ENCODE data around the gene SIRT5. TPM values are rescaled to one million over a fixed set of nuclear protein-coding genes. Genes with fewer than 3 reads are reported as not detected.
A peak's percentile ranks its signal among the peaks of the same experiment; 100 is the strongest.

The SIRT5 gene
- total and polyA plus RNA-seq, 2 experiments from 2014 or later: 9.8 to 13.1 TPM

DNA sequence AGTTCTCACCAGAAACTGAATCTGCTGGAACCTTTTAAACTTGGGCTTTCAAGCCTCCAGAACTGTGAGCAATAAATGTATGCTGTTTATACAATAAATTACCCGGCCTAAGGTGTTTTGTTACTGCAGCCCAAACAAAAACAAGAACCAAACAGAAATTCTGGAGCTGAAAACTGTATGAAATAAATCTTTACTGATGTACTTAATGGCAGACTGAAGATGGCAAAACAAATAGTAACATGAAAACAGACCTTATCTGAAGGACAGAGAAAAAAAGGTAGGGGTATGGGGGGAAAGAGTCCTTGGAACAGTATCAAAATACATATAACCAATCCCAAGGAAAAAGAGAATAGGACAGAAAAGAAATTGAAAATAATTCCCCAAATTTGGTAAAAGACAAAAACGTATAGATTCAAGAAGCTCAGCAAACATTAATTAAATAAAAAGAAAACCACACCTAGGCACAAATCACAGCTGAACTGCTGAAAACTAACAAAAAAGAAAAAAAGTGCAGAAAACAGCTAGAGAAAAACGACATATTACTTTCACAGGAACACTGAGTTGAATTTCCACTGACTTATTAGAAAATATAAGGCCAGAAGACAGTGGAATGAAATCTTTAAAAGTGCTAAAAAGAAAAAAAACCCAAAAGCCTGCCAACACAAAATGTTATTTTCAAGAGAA is 88.4 kb downstream of the SIRT5 start:
- no peak overlapping the region for H2AFZ ChIP-seq
- peaks cover 13% of the 10 kb centered on the region; the same call in 1 of the 2 replicates for H3K4me1 ChIP-seq (ENCODE audit: insufficient read depth)
- no peak overlapping the region for H3K4me3 ChIP-seq
- no peak for TF ChIP-seq EZH2phosphoT487 (IDR thresholded peaks at IDR 0.05; ENCODE audit: unreplicated experiment)
- TF ChIP-seq, protein P1, sequence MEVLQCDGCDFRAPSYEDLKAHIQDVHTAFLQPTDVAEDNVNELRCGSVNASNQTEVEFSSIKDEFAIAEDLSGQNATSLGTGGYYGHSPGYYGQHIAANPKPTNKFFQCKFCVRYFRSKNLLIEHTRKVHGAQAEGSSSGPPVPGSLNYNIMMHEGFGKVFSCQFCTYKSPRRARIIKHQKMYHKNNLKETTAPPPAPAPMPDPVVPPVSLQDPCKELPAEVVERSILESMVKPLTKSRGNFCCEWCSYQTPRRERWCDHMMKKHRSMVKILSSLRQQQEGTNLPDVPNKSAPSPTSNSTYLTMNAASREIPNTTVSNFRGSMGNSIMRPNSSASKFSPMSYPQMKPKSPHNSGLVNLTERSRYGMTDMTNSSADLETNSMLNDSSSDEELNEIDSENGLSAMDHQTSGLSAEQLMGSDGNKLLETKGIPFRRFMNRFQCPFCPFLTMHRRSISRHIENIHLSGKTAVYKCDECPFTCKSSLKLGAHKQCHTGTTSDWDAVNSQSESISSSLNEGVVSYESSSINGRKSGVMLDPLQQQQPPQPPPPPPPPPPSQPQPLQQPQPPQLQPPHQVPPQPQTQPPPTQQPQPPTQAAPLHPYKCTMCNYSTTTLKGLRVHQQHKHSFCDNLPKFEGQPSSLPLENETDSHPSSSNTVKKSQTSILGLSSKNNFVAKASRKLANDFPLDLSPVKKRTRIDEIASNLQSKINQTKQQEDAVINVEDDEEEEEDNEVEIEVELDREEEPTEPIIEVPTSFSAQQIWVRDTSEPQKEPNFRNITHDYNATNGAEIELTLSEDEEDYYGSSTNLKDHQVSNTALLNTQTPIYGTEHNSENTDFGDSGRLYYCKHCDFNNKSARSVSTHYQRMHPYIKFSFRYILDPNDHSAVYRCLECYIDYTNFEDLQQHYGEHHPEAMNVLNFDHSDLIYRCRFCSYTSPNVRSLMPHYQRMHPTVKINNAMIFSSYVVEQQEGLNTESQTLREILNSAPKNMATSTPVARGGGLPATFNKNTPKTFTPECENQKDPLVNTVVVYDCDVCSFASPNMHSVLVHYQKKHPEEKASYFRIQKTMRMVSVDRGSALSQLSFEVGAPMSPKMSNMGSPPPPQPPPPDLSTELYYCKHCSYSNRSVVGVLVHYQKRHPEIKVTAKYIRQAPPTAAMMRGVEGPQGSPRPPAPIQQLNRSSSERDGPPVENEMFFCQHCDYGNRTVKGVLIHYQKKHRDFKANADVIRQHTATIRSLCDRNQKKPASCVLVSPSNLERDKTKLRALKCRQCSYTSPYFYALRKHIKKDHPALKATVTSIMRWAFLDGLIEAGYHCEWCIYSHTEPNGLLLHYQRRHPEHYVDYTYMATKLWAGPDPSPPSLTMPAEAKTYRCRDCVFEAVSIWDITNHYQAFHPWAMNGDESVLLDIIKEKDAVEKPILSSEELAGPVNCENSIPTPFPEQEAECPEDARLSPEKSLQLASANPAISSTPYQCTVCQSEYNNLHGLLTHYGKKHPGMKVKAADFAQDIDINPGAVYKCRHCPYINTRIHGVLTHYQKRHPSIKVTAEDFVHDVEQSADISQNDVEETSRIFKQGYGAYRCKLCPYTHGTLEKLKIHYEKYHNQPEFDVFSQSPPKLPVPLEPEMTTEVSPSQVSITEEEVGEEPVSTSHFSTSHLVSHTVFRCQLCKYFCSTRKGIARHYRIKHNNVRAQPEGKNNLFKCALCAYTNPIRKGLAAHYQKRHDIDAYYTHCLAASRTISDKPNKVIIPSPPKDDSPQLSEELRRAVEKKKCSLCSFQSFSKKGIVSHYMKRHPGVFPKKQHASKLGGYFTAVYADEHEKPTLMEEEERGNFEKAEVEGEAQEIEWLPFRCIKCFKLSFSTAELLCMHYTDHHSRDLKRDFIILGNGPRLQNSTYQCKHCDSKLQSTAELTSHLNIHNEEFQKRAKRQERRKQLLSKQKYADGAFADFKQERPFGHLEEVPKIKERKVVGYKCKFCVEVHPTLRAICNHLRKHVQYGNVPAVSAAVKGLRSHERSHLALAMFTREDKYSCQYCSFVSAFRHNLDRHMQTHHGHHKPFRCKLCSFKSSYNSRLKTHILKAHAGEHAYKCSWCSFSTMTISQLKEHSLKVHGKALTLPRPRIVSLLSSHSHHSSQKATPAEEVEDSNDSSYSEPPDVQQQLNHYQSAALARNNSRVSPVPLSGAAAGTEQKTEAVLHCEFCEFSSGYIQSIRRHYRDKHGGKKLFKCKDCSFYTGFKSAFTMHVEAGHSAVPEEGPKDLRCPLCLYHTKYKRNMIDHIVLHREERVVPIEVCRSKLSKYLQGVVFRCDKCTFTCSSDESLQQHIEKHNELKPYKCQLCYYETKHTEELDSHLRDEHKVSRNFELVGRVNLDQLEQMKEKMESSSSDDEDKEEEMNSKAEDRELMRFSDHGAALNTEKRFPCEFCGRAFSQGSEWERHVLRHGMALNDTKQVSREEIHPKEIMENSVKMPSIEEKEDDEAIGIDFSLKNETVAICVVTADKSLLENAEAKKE (CRISPR knock-in tag; IDR thresholded peaks at IDR 0.05): no peak
- TF ChIP-seq, protein P2, sequence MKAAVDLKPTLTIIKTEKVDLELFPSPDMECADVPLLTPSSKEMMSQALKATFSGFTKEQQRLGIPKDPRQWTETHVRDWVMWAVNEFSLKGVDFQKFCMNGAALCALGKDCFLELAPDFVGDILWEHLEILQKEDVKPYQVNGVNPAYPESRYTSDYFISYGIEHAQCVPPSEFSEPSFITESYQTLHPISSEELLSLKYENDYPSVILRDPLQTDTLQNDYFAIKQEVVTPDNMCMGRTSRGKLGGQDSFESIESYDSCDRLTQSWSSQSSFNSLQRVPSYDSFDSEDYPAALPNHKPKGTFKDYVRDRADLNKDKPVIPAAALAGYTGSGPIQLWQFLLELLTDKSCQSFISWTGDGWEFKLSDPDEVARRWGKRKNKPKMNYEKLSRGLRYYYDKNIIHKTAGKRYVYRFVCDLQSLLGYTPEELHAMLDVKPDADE (IDR thresholded peaks at IDR 0.05): no peak
- TF ChIP-seq CREB1 (CRISPR knock-in tag; IDR thresholded peaks at IDR 0.05; ENCODE audit: low read depth): no peak
- TF ChIP-seq ZNF331 (CRISPR knock-in tag; IDR thresholded peaks at IDR 0.05; ENCODE audit: low read depth): no peak
- no peak for TF ChIP-seq ZNF114 (CRISPR knock-in tag; IDR thresholded peaks at IDR 0.05)
- TF ChIP-seq NANOG (IDR thresholded peaks at IDR 0.05; ENCODE audit: borderline replicate concordance): no peak
- TF ChIP-seq, protein P3, sequence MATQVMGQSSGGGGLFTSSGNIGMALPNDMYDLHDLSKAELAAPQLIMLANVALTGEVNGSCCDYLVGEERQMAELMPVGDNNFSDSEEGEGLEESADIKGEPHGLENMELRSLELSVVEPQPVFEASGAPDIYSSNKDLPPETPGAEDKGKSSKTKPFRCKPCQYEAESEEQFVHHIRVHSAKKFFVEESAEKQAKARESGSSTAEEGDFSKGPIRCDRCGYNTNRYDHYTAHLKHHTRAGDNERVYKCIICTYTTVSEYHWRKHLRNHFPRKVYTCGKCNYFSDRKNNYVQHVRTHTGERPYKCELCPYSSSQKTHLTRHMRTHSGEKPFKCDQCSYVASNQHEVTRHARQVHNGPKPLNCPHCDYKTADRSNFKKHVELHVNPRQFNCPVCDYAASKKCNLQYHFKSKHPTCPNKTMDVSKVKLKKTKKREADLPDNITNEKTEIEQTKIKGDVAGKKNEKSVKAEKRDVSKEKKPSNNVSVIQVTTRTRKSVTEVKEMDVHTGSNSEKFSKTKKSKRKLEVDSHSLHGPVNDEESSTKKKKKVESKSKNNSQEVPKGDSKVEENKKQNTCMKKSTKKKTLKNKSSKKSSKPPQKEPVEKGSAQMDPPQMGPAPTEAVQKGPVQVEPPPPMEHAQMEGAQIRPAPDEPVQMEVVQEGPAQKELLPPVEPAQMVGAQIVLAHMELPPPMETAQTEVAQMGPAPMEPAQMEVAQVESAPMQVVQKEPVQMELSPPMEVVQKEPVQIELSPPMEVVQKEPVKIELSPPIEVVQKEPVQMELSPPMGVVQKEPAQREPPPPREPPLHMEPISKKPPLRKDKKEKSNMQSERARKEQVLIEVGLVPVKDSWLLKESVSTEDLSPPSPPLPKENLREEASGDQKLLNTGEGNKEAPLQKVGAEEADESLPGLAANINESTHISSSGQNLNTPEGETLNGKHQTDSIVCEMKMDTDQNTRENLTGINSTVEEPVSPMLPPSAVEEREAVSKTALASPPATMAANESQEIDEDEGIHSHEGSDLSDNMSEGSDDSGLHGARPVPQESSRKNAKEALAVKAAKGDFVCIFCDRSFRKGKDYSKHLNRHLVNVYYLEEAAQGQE (IDR thresholded peaks at IDR 0.05; ENCODE audit: unreplicated experiment): no peak
- TF ChIP-seq EZH2 (IDR thresholded peaks at IDR 0.05; ENCODE audit: low read depth, unreplicated experiment): no peak
- TF ChIP-seq POLR2AphosphoS5 (IDR thresholded peaks at IDR 0.05; ENCODE audit: low read depth): no peak
- no peak for TF ChIP-seq STAT1 (IDR thresholded peaks at IDR 0.05; ENCODE audit: unreplicated experiment)
- H3K27ac ChIP-seq (ENCODE audit: low read depth): peak overlapping the region; percentile 65; the same call in 1 of the 2 replicates
- peaks cover 6% of the 10 kb centered on the region for H4K20me1 ChIP-seq (replicated peaks; ENCODE audit: insufficient read depth)
- Mint-ChIP-seq H3K27me3 (ENCODE audit: insufficient read depth, low read depth, poor library complexity) (no peaks in the 10 kb centered on the region), H3K36me3 (ENCODE audit: low read depth) (no peaks in the 10 kb centered on the region), H3K4me3 (no peak overlapping the region), H3K9me3 (no peaks in the 10 kb centered on the region), H3K27ac (peak overlapping the region; percentile 88), H3K4me1 (peaks cover 33% of the 10 kb centered on the region)
- peaks cover 95% of the 10 kb centered on the region for H3K79me2 ChIP-seq (replicated peaks; ENCODE audit: insufficient read depth)
- DNase-seq (ENCODE audit: low spot score): no peak
- H3K27me3 ChIP-seq (ENCODE audit: insufficient read depth): no peaks in the 10 kb centered on the region
- ATAC-seq: no peak
- no peak overlapping the region; the same call in 1 of the 2 replicates for H3K4me2 ChIP-seq
- no peaks in the 10 kb centered on the region for H3K9me2 ChIP-seq (ENCODE audit: insufficient read depth)
- H3K36me3 ChIP-seq (ENCODE audit: insufficient read depth): no peaks in the 10 kb centered on the region
- no peaks in the 10 kb centered on the region for H3F3A ChIP-seq (replicated peaks; ENCODE audit: low read depth)

Data from GM23338 (cell line).